HG03342 (cell line): ENCODE results near the gene FUT7.

Source experiments
- ATAC-seq: cut with Tn5 transposase; IDR thresholded peaks from one replicate; pipeline ENCODE4 v1.9.1; 2021; ENCODE audit warnings: mild to moderate bottlenecking, moderate library complexity; ENCODE audit not compliant: unreplicated experiment

Gene FUT7

DNA sequence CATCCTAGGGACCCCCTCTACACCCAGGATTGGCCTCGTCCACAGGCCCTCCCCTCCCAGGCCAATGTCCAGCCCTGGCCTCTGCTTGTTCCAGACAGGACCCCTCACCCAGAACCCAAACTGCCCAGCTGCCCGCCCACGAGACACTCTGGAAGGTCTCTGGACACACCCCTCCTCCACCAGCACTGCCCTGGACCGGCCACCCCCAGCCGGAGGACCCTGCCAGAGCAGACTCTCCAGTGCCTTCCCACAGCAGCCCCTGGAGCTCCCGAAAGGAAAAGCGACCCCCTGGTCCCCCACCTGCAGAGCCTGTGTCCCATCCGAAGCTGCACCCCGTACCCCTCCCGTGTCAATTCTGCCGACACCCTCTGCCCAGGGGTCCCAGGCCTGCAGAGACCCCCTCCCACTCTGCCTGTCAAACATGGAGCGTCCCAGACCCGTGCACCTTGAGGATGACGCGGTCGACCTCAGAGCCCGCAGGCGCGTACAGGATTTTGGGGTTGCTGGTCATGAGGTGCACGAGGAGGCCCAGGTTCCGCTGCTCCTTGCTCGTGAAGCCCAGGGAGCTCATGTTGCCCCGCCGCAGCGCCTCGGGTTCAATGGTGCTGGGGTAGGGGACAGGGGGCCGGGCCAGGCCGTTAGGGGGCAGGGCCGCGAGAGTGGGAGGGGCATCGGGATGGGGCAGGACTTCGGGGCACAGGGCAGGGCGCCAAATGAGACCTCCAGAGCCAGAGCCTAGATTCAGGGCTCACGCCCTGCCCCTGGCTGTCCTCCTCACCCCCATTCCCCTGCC is 11.8 kb downstream of the FUT7 start:
- no peak for ATAC-seq

DNA sequence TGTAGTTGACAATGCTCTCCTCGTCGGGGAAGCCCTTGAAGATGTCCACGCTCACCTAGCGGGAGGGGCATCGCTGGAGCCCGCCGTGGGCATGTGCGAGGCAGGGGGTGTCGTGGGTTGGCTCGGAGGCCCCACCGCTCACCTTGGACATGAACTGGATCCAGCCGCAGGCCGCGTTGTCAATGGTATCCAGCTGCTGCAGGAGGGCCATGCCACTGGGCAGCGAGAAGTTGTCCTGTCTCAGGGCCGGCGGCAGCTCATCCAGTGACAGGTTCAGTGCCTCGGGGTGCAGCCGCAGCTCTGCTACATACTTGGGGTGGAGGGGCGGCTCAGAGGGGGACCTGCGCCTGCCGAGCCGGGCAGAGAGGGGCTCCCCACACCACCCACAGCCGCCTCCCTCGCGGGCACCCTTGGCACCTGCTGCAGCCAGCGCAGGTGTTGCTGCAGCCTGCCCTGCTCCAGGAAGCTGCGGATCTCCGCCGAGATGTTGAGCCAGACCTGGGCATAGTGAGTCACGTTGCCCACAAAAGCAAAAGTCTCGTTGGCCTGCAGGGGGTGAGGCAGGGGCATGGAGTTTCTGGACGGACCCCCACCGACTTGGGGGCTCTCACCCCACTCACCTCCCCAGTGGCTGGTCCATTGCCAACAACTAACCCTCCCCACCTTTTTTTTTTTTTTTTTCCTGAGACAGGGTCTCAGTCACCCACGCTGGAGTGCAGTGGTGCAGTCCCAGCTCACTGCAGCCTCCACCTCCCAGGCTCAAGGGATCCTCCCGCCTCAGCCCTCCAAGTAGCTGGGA is 12.9 kb downstream of the FUT7 start:
- ATAC-seq, result no peak

DNA sequence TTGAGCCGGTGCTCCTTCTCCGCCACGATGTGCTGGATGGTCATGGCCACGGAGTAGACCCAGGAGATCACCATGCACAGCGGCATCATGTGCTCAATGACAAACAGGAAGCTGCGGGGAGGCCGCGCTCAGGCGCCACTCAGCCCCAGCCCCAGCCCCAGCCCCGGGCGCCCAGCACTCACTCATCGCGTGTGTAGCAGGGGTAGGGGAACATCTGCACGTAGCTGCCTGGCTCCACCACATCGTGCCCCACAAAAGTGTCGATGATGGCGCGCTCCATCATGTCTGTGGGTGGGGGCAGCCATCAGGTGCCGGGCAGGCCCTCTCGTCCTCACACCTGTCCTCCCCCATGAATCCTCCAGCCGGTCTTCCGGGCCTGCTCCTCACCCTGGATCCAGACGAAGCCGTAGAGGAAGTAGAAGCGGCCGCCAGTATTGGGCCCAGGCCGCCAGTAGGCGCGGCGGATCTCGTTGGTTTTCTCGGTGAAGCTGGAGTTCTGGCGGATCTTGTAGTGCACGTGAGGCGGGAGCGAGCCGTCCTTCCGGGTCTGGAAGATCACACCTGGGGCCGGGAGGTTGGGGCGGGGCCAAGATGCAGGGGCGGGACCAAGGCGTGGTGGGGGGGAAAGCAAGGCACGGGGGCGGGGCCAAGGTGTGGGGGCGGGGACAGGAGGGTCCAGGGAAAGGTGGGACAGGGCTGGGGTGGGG is 13.9 kb downstream of the FUT7 start:
- no peak for ATAC-seq

DNA sequence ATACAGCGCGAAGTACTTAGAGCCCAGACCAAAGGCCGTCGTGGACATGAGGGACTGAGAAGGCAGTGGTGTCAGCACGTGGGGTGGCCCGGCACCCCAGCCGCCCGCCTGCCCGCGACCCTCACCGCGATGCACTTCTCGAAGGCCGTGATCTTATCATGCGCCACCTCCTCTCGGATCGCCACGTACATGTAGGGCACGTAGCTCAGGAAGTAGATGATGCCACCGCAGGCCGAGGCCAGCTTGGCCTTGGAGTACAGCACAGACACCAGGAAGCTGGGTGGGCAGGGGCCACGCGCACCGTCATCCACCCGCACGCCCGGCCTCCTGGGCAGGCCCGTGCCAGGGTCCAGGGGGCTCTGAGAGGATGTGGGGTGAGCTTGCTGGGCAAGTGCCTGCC is 14.8 kb downstream of the FUT7 start:
- ATAC-seq, result no peak

DNA sequence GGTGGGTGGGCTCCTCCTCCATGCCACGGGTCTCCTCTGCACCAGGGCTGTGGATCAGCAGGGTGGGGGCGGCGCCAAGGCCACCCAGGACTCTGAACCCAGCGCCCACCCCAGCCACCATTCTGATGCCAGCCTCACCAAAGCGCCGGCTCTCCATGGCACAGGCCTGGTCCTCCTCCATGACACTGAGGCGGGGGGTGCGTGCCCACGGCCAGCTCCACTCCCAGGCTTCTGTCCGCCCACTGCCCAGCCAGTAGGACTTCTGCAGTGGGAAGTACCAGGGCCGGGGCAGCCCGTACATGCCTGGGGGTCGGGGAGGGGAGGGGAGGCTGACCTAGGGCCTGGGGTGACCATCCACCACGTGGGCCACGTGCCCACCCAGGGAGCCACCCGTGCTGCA is 15.5 kb downstream of the FUT7 start:
- no peak for ATAC-seq

DNA sequence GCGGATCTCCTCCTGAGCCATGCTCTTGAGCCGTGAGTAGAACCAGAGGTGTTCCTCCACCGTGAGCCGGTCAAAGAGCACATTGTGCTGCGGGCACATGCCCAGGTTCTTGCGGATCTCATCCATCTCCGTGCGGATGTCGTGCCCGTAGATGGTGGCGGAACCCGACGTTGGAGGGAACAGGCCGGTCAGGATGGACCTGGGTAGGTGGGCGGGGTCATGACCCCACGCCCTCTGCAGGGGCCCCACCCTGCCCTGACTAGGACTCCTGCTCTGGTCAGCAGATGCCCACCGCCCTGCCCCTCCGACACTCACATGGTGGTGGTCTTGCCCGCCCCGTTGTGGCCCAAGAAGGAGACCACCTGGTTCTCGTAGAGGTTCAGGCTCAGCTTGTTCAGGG is 15.9 kb downstream of the FUT7 start:
- ATAC-seq, result no peak

DNA sequence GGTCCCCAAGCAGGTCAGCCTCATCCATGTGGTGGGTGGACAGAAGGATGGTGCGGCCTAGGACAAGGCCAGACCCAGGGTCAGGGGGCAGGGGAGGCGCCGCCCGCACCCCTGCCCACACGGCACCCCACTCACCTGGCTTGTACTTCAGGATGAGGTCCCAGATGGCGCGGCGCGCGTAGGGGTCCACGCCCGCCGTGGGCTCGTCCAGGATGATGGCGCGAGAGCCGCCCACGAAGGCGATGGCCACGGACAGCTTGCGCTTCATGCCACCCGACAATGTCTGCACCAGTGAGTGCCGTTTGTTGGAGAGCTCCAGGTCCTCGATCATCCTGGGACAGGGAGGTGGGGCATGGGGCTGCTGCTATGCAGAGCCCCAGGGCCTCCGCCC is 16.4 kb downstream of the FUT7 start:
- no peak for ATAC-seq

DNA sequence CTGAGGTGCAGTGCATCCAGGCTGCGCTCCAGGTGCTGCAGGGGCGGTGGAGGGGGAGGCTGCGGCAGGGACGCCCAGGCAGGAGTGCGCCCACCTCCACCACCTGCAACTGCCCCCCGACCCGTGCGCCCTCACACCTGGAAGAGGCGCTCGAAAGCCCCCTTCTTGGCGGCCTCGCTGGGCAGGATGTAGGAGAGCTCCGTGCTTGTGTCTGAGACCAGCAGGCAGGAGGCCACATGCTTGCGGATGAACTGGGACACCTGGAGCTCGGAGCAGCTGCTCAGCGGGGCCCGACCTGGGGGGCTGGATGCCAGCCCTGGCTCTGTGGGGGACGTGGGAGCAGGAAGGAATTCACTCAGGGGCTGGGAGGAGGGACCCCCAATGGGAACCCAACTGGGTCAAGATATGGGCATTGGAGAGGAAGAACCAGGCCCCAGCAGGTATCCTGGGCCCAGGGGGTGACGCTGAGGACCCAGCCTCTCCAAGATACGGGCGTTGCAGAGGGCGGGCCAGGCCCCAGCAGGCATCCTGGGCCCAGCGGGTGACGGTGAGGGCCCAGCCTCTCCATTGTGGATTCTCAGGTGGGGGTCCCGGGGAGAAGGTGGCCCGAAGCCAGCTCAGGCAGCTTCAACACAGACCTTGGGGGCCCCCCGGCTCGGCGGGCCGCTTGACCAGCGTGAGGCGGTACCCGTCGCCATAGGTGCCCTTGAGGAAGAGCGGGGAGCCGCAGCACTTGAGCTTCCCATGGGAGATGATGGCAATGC is 16.9 kb downstream of the FUT7 start:
- ATAC-seq, result no peak

DNA sequence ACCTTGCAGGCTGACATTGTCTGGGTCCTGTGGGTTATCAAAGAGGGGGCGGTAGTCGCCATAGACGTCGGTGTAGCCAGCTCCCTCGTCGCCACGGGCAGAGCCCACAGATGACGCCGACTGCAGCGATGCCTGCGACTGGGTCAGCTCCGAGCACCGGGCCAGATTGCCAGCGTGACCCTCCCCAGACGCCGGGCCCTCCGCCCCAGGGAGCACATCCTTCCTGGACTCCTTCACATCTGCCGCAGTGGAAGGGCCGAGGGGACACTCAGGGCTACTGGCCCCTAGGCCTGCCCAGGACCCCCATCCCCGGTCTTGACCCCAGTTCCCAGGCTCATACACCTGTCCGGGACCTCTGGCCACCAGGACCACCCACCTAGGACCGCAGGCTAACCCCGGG is 17.7 kb downstream of the FUT7 start:
- ATAC-seq, result no peak

DNA sequence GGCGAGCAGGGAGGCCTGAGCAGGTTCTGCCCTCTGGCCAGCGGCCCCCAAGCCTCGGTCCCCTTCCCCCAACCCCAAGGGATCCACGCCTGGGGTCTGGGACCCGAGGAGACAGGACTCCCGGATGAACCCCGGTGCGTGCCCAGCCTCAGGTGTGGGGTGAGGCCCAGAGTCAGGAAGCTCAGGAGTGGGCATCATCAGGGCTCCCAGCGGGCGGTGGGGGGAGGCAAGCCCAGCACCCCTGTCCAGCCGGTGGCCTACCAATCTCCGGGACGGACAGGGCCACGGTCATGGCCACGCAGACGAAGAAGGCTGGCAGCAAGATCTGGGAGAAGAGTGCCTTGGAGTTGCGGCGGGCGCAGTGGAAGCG is 18.3 kb downstream of the FUT7 start:
- no peak for ATAC-seq

DNA sequence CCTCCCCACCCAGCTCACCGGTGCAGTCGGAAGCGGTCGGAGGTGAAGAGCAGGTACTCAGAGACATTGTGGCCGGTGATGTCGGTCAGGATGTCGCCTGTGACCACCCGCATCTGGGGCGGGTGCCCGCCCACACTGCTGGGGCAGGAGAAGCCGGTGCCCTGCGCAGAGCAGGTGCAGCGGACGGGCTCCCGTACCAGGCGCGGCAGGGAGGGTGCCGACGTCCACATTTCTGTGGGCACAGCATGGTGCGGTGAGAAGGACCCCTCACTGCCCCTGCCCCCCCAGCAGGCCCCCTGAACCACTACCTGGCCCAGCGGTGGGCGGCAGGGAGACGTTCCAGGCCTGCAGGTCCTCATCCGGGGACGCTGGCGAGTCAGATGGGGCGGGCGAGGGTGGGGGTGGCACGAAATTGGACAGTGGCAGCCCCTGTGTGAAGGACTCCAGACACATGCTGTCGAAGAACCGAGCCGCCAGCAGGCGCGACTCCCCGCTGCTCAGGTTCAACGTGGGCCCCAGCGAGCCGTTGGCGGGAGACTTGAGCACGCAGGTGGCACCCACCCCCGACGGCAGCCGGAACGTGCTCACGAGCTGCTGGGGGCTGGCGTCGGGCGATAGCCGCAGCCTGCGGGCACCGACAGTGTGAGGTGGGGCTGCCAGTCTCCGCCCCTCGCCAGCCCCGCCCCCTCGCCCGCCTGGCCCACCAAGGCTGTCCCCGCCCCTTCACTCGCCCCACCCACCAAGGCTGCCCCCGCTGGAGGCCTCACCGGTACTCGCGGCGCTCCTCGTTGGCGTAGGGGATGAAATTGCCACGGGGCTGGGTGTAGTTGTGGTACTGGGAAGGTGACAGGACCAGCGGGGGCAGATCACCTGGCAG is 19.0 kb downstream of the FUT7 start:
- no peak for ATAC-seq

DNA sequence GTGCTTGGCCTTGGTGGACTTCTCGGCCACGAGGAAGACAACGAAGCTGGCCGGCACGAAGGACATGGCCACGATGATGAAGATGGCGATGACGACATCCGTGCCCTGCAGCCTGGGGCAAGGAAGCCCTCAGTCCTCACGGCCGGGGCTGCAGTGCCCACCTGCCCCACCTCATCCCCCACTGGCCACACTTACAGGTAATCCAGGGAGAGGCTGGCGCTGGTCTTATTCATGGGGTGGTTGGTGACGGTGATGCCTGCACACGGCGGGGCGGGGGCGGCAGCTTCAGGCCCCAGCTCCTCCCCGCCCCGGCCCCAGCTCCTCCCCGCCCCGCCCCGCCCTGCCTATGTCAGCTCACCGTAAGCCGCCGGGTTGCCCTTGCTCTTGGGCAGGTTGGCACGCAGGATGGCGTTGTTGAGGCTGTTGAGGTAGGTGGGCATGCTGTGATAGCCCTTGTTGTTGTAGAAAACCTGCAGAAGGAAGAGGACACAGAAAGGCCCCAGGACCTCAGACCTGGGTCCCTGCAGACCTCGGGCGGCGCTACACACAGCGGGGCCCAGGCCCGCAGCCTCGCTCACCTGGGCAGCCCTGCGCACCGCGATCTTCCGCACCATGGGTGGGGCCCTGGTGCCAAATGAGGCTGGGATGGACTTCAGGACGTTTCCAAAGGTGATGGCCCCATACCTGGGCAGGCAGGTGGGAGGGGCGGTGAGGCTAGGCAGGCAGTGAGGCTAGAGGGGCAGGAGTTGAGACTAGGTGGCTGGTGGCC is 19.8 kb downstream of the FUT7 start:
- ATAC-seq, result no peak

DNA sequence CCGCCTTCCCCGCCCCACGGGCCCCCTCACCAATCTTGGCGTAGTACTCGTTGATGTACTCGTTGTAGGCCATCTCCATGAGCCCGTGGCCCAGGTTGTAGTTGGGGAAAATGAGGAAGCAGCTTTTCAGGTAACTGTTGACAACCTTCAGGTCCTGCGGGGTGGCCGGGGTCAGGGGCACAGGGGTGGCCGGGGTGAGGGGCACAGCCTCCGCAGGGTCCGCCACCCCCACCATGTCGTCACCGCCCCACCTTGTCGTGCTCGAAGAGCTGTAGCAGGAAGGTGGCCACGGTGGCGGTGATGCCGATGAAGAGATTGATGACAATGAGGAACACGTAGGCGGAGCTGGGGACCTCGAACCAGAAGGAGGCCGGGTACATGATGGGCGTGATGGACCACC is 20.7 kb downstream of the FUT7 start:
- no peak for ATAC-seq

DNA sequence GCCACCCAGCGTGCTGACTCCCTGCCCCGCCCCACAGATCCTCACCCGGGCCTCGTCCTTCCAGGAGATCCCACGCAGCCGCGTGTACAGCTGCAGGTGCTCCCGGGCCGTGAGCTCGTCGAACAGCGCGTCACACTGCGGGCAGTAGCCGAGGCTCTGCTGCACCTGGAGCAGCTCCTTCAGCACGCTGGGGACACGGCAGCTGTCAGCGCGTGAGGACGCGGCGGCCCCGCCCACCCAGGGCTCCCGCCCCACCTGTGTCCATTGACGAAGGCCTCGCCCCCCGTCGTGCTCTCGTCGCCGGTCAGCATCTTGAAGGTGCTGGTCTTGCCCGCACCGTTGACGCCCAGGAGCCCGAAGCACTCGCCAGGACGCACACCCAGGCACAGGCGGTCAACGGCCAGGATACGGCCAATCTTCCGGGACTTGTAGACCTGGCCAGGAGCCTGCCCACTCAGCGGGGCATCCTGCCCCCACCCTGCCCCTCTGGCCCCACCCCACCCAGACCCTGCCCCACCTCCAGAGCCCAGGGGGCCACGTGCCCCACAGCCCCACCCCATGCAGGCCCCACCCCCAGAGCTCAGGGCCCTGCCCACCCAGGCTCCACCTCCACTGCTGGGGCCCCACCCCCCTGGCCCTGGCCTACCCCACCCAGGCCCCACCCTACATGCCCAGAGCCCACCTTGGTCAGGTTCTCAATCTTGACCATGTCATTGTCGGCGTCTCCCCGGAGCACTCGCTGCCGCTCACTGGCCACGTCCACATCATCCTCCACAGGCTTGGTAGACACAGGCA is 21.8 kb downstream of the FUT7 start:
- ATAC-seq, result no peak

DNA sequence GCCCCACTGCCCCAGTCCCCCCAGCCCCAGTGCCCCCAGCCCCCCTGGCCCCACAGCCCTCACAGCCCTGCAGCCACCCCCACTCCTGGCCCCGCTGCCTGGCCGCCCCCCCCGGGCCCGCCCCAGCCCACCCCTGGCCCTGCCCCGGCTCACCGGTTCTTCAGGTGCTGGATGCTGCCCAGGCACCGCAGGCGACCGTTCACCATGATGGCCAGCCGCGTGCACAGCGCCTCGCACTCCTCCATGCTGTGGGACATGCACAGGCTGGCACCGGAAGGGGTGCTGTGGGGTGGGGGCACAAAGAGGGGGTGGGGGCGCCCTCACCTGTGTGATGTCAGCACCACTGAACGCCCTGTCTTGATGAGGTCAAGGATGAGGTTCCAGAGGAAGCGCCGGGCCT is 22.7 kb downstream of the FUT7 start:
- ATAC-seq, result no peak

DNA sequence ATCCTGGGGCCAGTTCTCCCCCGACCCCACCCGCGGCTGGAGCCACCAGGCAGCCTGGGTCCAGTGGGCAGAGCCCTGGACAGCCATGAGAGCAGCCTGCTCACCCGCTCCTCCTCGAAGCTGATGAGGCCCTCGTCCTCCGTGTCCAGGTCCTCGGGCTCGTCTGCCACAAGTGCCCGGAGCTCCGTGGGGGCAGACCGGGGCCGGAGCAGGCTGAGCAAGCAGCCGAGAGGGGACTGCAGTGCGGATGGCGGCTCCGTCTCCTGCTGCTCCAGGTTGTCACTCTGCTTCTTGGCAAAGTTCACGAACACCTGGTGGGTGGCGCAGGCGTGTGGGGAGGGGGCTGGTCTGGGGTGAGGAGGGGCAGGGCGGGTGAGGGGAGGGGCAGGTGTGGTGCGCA is 23.6 kb downstream of the FUT7 start:
- ATAC-seq, result no peak

DNA sequence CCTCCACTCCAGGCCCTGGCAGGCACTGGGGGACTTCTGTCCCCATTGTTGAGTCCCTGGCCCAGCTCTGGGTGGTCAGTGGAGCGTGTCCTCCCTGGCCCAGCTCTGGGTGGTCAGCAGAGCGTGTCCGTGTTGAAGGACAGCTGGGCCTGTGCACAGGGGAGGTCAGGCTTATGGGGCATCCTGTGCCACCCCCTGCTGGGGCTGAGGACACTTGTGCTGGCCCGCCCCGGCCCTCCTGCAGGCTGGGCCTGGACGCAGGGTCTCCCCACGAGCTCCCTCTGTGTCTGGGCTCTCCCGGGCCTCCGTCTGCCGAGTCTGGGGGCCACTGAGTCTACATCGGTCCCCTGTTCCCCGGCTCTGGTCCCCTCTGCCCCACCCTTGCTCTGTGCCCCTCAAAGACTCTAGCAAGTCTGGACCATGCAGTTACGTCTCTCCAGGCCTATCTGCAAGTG is 24.0 kb downstream of the FUT7 start:
- no peak for ATAC-seq

DNA sequence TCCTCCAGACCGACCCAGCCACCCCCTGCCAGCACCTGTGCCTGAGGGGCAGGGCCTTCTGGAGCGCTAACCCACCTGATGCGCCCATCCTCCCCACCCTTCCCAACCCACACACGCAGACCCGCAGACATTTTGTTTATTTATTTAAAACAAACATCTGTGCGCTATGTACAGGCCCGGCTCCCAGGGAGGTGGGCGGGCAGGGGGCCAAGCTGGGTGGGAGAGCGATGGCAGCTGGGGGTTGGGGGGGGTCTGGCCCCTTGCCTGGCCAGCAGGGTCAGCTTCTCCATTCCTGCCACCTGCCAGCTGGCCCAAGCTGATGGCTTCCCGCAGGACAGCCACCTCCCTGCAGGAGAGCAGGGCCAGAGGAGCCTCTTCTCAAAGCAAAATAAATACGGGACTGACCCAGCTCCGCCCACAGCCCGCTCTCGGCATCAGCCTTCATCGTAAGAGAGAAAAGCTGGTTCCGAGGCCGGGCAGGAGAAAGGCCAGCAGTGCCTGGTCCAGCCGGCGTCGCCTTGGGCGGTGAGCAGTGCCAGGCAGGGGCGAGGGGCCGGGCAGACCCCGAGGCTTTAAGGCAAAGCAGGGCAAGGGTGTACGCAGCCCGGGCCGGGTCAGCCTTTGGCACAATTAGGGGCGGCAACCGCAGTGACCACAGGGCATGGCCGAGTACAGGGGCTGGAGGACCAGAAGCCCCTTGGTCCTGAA is 24.6 kb downstream of the FUT7 start:
- no peak for ATAC-seq
